ENCODE measurements around the gene MAST2.

Gene MAST2

DNA sequence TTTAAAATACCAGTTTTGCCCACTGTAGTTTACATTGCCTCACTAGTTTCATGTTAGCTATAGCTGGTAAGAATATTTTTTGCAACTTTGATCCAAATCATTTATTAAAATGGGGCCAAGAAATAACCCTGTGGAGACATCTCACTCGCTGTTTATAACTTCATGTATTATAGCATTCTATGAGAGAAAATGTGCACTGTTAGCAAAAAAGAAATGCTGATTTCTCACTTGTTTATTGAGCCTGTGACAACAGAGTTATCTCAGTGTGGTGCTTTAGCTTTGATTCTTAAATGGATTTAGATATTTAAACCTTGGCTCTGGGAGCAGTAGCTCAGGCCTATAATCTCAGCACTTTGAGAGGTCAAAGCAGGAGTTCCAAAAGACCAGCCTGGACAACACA is 201.1 kb downstream of the MAST2 start:
- DNase-seq (ENCODE audit: low read depth): no peak
- TF ChIP-seq MYC (IDR thresholded peaks at IDR 0.05; ENCODE audit: low read depth, low read length) (no peak), POLR2A (IDR thresholded peaks at IDR 0.05; ENCODE audit: extremely low read depth, insufficient read length) (no peak)
- TF ChIP-seq, protein P1, sequence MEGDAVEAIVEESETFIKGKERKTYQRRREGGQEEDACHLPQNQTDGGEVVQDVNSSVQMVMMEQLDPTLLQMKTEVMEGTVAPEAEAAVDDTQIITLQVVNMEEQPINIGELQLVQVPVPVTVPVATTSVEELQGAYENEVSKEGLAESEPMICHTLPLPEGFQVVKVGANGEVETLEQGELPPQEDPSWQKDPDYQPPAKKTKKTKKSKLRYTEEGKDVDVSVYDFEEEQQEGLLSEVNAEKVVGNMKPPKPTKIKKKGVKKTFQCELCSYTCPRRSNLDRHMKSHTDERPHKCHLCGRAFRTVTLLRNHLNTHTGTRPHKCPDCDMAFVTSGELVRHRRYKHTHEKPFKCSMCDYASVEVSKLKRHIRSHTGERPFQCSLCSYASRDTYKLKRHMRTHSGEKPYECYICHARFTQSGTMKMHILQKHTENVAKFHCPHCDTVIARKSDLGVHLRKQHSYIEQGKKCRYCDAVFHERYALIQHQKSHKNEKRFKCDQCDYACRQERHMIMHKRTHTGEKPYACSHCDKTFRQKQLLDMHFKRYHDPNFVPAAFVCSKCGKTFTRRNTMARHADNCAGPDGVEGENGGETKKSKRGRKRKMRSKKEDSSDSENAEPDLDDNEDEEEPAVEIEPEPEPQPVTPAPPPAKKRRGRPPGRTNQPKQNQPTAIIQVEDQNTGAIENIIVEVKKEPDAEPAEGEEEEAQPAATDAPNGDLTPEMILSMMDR (IDR thresholded peaks at IDR 0.05; ENCODE audit: low read depth, low read length): no peak
- TF ChIP-seq, protein P2, sequence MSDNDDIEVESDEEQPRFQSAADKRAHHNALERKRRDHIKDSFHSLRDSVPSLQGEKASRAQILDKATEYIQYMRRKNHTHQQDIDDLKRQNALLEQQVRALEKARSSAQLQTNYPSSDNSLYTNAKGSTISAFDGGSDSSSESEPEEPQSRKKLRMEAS (IDR thresholded peaks at IDR 0.05; ENCODE audit: low read depth, low read length): no peak
- H3K4me3 ChIP-seq (ENCODE audit: low read depth, low read length): no peak overlapping the region

DNA sequence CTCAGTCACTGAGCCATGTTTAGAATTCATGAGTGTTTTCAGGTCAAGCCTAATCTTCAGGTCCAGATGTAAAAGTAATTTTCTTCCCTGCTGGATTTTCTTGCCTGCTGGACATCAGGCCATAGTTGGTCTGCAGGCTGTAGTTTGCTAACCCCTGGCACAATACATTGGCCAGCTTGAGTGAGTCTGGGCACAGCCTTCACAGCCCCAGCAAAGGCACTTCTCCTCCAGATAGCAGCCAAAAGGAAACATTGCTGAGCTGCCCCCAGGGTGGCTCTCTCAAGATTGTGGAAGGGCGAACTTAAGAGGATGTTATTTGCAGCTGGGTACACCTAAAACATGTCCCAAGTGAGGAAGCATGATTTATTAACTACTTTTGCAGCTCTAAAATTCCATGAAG is 202.2 kb downstream of the MAST2 start:
- TF ChIP-seq POLR2A (IDR thresholded peaks at IDR 0.05; ENCODE audit: extremely low read depth, insufficient read length): no peak
- TF ChIP-seq, protein P2 (IDR thresholded peaks at IDR 0.05; ENCODE audit: low read depth, low read length): no peak
- TF ChIP-seq, protein P1 (IDR thresholded peaks at IDR 0.05; ENCODE audit: low read depth, low read length): no peak
- TF ChIP-seq MYC (IDR thresholded peaks at IDR 0.05; ENCODE audit: low read depth, low read length): no peak
- no peak for DNase-seq (ENCODE audit: low read depth)
- H3K4me3 ChIP-seq (ENCODE audit: low read depth, low read length): no peak overlapping the region

DNA sequence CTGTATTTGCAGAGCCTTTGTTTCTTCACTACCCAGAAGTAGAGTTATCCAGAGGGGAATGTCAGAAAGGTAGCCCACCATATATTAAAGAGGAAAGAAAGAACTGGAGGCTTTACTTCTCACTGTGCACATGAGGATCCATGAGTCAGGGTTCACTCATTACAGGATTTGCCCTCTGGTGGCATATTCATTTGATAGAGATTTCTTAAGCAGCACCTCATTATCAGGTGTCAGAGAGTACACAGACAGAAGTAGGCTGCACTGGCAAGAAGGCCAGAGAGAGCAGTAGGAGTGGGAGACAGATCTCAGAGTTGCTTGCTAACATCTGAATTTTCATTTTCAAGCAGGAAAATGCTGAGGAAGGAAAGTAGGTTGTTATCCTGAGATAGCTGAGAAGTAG is 205.2 kb downstream of the MAST2 start:
- TF ChIP-seq, protein P1 (IDR thresholded peaks at IDR 0.05; ENCODE audit: low read depth, low read length): no peak
- TF ChIP-seq, protein P2 (IDR thresholded peaks at IDR 0.05; ENCODE audit: low read depth, low read length): no peak
- TF ChIP-seq MYC (IDR thresholded peaks at IDR 0.05; ENCODE audit: low read depth, low read length) (no peak), POLR2A (IDR thresholded peaks at IDR 0.05; ENCODE audit: extremely low read depth, insufficient read length) (no peak)
- no peak for DNase-seq (ENCODE audit: low read depth)
- H3K4me3 ChIP-seq (ENCODE audit: low read depth, low read length): no peak overlapping the region

DNA sequence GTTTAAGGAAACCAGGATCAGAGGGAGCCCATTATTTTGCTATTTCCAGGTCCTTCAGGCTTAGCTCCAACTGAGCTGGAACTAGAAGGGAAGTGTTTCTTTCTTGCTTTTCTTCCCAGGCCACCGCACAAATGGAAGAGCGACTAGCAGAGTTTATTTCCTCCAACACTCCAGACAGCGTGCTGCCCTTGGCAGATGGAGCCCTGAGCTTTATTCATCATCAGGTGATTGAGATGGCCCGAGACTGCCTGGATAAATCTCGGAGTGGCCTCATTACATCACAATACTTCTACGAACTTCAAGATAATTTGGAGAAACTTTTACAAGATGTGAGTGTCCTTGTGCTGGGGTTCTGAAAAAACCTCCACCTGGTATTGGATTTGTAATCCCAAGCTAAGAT is 207.2 kb downstream of the MAST2 start:
- no peak overlapping the region for H3K4me3 ChIP-seq (ENCODE audit: low read depth, low read length)
- TF ChIP-seq, protein P1 (IDR thresholded peaks at IDR 0.05; ENCODE audit: low read depth, low read length): no peak
- TF ChIP-seq, protein P2 (IDR thresholded peaks at IDR 0.05; ENCODE audit: low read depth, low read length): no peak
- TF ChIP-seq MYC (IDR thresholded peaks at IDR 0.05; ENCODE audit: low read depth, low read length): no peak
- TF ChIP-seq POLR2A (IDR thresholded peaks at IDR 0.05; ENCODE audit: extremely low read depth, insufficient read length): no peak
- no peak for DNase-seq (ENCODE audit: low read depth)

DNA sequence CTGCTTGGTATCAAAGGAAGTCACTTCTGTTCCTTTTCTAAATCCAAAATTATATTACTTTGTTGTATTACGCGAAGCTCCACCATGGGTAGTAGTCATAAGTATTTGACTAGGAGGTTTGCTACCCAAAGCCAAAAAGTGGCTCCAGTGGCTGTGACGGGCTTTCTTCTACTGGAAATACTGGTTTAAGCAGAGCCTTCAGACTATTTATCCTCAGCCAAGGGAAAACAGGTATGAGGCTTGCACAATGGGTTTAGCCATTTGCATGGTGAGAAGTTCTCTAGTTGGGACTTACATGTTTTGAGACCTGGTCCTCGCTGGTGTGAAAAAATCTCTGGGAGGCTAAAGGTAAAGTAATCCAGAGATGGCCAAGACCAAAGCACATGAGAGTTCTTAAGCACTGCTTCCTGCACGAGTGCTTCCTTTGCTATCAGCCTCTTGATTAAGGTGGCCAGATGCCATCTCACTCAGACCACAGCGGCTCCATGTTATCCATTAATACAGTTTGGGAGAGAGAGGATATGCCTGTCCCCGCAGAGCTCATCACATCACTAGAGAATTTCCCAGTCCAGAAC is 207.8 kb downstream of the MAST2 start:
- no peak overlapping the region for H3K4me3 ChIP-seq (ENCODE audit: low read depth, low read length)
- no peak for TF ChIP-seq POLR2A (IDR thresholded peaks at IDR 0.05; ENCODE audit: extremely low read depth, insufficient read length)
- TF ChIP-seq, protein P1 (IDR thresholded peaks at IDR 0.05; ENCODE audit: low read depth, low read length): no peak
- no peak for TF ChIP-seq MYC (IDR thresholded peaks at IDR 0.05; ENCODE audit: low read depth, low read length)
- TF ChIP-seq, protein P2 (IDR thresholded peaks at IDR 0.05; ENCODE audit: low read depth, low read length): no peak
- no peak for DNase-seq (ENCODE audit: low read depth)
